ENCODE measurements around the gene TMEM184B.

DNA sequence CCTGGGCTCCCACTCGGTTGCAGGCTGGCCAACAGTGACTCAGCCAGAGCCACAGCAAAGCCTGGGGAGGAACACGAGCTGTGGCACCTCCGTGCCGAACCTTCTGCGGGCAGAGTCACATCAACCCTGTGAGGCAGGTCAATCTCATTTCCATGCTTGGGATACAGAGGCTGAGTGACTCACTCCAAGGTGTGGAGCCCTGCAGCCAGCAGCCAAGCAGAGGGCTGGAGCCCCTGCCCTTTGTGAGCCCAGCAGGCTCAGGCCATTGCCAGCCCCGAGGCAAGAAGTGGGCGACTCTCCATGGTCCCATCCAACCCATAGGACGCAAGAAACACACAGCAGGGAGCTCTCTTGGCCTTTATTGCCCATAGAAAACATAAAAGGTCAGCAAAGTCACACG, 23.1 kb upstream of the TMEM184B start:
- TF ChIP-seq CTCF (IDR thresholded peaks at IDR 0.05 in 4 of 5, conservative IDR thresholded peaks at IDR 0.05 in 1 of 5): no peak
- no peak for TF ChIP-seq POLR2A (IDR thresholded peaks at IDR 0.05)

Measured in gastrocnemius medialis (tissue), 4 donors.